Activated CD4-positive, alpha-beta T cell treated with anti-CD3 and anti-CD28 coated beads, Interleukin-10, Interleukin-2, amounts not matched to agents 100 ng/mL and 50 ng/mL, durations not matched to agents 16 hours and 8 hours (primary cell): Measurements from ENCODE around the gene USP30.
A peak's percentile ranks its signal among the peaks of the same experiment; 100 is the strongest.
"Not testable (repeated sequence)": the region's sequence is repeated elsewhere in the genome, so short reads cannot be mapped to it uniquely, and the experiment has no call there.

ENCODE experiments used
- DNase-seq: peaks from one replicate; pipeline ENCODE4 v3.0.0-alpha.2; 2020

USP30 gene, protein sequence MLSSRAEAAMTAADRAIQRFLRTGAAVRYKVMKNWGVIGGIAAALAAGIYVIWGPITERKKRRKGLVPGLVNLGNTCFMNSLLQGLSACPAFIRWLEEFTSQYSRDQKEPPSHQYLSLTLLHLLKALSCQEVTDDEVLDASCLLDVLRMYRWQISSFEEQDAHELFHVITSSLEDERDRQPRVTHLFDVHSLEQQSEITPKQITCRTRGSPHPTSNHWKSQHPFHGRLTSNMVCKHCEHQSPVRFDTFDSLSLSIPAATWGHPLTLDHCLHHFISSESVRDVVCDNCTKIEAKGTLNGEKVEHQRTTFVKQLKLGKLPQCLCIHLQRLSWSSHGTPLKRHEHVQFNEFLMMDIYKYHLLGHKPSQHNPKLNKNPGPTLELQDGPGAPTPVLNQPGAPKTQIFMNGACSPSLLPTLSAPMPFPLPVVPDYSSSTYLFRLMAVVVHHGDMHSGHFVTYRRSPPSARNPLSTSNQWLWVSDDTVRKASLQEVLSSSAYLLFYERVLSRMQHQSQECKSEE

DNA sequence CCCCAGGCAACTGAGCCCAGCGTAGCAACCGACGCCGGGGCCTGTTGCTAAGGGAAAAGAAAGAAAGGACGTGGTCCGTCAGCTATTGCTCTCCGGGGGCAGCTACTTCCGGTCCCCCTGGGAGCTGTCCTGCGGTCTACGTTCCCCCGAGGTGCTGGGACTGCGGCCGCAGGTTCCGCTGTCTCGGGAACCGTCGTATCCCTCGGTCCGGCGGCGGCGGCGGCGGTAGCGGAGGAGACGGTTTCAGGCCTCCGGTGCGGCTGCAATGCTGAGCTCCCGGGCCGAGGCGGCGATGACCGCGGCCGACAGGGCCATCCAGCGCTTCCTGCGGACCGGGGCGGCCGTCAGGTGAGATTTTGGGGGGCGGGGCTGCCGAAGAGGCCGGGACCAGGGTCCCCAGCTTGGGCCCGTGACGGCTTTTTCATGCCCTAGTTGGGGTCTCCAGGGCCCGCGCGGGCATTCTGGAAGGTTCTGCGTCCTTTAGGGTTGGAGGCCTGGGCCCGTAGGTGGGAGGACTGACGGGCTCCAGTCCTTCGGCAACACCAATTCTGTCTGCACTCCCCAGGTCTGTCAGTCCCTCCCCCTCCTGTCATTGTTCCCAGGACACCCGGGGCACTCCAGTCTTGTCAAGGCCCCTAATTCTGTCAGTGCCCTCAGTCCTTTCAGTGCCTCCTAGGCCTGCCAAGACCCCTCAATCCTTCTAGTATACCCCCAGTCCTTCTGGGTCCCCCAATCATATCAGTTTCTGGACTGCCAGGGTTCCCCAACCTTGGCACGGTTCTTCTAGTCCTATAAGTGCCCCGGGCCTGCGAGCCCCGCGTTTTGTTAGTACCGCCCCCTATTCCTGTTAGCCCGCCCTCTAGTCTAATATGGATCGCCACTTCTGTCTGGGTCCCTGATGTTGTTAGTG, at the start of gene USP30:
TSS of gene USP30 (plus strand) at position 163 of the 910 bp plus-strand sequence. CDS start at position 266, 103 bp downstream.
- peak; percentile 85 for DNase-seq

DNA sequence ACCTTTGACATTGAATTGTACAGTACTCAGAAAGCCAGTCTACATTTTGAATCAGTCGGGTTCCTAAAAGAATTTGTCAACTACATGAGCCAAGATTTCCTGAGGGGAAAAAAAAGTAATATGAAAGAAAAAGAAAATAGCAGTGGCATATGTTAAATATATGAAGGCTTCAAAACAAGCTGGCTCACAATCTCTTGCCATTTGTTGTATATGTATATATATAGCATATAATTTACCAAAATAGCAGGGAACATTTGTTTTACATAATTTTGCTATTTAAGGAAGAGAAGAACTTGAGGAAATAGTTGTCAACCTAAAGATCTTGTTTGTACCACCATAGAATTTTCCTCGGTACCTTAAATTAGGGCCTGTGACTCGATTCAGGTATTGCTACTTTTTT, 48.4 kb upstream of the USP30 start:
- DNase-seq = no peak

DNA sequence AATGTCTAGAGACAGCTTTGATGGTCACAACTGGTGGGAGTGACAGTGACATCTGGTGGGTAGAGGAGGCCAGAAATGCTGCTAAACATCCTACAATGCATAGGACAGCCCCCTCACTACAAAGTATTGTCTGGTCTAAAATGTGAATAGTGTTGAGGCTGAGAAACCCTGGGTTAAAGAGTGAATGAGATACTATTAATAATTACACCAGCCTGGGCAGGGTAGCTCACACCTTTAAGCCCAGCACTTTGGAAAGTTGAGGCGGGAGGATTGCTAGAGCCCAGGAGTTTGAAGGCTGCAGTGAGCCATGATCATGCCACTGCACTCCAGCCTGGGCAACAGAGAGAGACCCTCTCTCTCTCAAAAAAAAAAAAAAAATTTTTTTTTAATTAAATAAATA, 42.6 kb upstream of the USP30 start:
- DNase-seq = no peak

DNA sequence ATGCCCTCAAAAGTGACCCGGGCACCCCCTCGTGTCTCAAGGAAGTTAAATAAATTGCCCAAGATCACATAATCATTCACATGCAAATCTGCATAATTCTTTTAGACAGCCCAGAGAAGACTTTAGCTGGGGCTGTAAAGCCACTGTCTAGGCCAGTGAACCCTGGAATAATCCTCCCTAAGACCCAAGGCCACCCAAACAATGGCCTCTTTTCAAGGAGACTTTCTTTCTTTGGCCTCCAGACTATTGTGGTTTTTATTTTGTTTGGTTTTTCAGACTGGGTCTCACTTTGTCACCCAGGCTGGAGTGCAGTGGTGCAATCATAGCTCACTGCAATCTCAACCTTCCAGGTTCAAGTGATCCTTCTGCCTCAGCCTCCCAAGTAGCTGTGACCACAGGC, 42.1 kb upstream of the USP30 start:
- no peak for DNase-seq

DNA sequence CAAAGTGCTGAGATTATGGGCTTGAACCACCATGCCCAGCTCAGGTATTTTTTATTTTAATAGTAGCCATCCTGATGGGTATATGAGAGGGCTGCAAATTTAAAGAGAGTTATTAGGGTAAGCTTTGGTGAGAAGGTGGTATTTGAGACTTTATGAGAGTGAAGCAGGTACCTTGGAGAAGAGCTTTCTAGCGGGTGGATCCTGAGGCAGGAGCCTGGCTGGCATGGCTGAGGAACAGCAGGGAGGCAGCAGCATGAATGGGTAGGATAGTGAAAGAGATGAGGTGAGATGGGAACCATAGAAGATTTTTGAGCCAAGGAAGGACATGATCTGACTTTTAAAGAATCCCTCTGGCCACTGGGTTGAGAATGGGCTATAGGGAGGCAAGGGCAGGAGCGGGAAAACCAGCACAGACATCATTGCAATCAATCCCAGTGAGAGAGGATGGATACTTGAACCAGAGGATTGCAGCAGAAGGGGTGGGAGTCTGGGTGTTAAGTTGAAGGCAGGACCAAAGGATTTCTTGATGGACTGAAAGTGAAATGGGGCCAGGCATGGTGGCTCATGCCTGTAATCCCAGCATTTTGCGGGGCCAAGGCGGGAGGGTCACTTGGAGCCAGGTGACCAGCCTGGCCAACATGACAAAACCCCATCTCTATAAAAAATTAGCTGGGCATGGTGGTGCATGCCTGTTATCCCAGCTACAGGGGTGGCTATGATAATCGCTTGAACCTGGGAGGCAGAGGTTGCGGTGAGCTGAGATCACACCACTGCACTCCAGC, 37.2 kb upstream of the USP30 start:
- no peak for DNase-seq

DNA sequence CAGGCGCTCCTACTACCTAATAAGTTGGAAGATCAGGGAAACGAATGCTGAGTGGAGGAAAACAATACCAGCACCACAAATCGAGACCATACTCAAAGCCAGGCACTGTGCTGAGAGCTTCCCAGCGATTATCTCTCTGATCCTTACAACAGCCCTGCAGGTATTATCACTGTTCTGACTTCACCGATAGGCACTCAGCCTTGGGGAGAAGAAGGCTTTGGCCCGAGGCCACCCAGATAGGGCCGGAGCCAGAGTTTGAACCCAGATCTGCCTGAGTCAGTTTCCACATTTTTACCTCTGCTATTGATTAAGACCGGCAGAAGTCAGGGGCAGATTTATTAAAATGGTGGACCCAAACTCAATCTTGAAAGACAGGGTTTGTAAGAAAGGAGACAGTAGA, 36.4 kb upstream of the USP30 start:
- DNase-seq = no peak

DNA sequence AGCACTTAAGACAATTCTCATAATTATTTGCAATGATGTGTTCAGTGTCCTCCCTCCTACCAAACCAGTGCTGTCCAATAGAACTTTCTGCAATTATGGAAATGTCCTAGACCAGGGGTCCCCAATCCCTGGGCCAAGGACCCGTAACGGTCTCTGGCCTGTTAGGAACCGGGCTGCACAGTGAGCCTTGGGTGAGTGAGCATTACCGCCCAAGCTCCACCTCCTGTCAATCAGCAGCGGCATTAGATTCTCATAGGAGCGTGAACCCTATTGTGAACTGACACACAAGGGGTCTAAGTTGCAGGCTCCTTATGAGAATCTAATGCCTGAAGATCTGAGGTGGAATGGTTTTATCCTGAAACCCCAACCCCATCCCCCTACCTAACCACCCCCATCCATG, 35.4 kb upstream of the USP30 start:
- no peak for DNase-seq

DNA sequence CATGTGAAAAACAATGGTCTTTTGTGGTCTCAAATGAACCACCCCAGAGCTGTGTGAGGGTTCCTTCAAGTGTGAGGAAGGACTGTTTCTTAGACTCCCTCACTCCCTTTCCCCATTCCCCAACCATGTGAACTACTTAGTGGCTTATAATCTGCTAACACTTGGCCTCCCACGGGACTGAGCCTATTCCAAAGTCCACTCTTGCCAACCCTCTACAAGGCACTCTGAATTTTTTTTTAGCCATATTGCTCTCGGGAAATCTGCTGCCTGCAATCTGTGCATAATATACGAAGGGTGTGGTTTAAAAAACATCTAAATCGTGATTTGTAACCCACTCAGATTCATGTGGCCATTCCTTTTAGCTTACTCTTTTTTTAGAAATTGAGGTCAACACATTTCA, 34.1 kb upstream of the USP30 start:
- DNase-seq = no peak

DNA sequence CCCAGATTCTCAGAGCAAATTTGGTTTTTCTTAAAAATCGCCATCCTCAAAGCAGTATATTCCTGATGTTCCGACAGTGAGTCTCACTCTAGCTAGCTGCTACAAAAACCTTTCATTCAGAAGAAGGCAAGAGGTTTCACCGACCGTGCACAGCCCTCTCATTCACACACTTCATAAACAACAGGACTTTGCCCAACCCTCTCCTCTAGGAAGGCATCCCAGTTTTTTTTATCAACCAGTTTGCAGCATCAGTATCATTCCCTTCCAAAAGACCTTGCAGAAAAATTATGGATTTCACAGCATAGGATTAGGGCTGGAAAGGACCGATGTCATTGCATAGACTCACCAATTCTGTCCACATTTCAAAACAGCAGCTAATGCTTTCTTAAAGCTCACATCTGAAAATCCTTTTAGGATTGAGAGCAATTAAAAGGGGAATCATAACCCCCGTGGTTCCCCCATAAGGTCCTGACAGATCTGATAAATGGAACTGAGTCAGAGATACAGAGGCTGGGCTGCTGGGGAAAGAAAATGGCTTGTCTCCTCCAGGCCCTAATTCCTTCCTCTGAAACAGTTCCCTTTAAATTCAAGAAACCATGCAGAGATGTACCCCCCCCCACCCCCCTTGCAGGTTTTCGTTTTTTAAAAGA, 32.1 kb upstream of the USP30 start:
- DNase-seq = no peak

DNA sequence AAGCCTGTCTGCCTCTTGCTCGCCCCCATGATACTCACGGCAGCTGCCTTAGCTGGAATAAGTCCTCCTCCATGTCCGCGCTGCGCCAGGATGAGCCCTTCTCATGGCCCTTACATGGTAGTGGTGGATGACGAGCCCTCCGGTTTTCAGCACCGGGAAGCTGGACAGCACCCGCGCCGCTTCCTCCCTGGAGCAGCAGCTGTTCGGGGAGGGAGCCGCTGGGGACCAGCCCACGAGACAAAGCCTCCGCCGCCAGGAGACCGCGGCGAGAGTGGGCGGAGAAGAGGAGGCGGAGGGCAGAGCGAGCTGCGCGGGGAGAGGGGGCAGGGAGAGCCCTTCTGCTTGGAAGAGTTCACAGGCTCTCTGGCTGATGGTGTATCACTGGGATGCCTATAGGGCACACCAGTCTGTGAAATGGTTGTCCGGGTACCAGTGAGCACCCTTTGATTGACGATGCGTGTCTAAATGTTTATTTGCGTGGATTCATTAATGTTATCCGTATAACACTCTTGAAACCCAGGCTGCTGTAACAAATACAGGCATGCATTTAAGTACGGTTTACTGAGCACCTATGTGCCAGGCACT, 31.5 kb upstream of the USP30 start, which contains the start of gene SVOP:
TSS of gene SVOP (minus strand) at position 273 of the 585 bp plus-strand sequence. CDS start at position 73, 200 bp downstream.
- peak; percentile 23 for DNase-seq

DNA sequence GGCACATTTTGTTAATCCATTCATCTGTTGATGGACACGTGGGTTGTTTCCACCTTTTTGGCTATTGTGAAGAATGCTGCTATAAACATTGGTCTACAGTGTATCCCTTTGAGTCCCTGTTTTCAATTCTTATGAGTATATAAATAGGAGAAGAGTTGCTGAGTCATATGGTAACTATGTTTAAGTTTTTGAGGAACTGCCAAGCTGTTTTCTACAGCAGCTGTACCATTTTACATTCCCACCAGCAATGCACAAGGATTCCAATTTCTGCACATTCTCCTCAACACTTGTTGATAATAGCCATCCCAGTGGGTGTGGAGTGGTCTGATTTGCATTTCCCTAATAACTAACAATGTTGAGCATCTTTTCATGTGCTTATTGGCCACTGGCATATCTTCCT, 24.6 kb upstream of the USP30 start:
- no peak for DNase-seq

DNA sequence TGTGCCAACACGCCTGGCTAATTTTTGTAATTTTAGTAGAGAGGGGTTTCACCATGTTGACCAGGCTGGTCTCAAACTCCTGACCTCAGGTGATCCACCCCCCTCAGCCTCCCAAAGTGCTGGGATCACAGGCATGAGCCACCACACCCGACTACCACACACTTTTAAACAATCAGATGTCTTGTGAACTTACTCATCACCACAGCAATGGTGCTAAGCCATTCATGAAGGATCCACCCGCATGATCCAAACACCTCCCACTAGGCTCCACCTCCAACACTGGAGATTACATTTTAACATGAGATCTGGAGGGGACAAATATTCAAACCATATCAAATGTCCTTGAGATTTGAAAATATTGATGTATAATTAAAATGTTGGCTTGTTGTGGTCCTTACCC, 23.8 kb upstream of the USP30 start:
- not testable (repeated sequence) for DNase-seq

DNA sequence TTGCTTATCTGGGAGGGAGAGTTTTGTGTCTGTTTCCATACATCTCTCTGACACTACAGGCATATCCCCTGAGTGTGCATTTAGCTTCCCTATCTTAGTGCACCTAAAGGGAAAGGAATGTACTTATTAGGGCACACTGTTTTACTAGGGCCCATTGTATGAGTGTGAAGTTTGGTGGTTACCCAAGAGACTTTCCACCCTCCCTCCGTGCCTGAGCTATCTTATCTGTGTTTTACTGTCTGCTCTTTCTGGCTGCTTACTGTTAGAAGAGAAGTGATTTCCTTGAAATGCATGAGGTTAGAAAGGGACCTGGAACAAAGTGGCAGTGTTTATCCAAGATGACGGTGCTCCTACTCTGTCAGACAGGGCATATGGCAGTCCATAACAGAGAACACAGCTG, 23.0 kb upstream of the USP30 start:
- no peak for DNase-seq

DNA sequence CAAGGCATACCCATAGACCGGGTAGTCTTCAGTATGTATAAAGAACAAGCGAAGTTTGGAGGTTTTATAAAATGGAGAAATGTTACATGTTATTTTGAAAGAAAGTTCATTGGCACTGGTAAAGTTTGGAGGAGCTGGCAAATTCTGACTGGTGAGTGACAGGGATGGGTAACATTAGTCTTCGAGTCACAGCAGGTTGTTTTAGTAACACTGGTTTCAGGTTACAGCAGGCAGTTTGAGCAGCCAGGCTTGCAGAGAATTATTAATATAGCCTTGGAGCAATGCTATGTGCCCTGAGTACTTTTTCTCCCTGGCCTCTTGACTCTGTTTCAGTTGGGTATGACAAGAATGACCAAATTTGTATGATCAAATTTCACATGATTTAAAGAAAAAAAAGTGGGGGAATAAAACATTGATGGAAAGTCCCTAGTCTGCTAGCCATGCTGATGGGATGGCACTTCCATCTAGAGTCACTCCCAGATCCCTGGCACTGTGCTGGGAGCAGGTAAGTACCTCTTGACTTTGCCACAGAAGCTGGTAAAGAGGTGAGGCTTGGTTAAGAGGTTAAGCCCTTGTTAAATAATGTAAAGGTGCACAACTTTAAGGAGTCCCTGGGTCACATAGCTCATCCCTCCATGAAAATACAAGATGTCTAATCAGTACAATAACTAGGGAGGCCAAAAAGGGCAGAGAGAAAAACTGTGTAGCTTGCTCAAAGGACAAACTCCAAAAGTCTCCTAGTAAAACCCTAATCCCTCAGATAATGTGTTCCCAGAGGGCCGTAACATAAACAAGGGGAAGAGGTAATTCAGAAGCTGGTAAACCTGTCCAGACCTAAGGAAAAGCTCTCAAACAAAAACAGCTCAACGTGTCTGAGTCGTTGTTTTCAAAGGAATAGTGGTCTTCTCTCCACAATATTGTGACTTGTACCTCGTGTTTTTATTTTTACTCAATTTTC, 18.9 kb upstream of the USP30 start:
- DNase-seq = no peak

DNA sequence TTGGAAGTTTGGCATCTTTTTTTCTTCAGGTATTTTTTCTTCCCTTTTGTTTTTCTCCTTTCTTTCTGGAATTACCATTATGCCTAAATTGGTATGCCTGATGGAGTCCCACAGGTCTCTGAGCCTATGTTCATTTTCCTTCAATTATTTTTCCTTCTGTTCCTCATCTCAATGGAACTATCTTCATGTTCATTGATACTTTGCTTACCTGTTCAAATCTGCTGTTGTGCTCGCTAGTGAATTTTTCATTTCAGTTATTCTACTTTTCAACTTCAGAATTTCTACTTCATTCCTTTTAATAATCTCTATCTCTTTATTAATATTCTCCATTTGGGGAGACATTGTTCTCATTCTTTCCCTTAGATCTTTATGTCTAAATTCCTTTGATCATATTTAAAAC, 15.4 kb upstream of the USP30 start:
- DNase-seq = no peak

DNA sequence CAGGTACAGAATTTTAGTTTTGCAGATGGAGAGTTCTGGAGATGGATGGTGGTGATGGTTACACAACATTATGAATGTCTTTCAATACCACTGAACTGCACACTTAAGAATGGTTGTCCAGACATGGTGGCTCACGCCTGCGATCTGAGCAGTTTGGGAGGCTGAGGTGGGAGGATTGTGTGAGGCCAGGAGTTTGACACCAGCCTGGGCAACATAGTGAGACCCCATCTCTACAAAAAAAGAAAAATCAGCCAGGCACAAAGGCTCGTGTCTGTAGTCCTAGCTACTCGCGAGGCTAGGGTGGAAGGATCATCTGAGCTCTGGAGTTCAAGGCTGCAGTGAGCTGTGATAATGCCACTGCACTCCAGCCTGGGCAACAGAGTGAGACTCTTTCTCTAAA, 8.1 kb upstream of the USP30 start:
- no peak for DNase-seq

DNA sequence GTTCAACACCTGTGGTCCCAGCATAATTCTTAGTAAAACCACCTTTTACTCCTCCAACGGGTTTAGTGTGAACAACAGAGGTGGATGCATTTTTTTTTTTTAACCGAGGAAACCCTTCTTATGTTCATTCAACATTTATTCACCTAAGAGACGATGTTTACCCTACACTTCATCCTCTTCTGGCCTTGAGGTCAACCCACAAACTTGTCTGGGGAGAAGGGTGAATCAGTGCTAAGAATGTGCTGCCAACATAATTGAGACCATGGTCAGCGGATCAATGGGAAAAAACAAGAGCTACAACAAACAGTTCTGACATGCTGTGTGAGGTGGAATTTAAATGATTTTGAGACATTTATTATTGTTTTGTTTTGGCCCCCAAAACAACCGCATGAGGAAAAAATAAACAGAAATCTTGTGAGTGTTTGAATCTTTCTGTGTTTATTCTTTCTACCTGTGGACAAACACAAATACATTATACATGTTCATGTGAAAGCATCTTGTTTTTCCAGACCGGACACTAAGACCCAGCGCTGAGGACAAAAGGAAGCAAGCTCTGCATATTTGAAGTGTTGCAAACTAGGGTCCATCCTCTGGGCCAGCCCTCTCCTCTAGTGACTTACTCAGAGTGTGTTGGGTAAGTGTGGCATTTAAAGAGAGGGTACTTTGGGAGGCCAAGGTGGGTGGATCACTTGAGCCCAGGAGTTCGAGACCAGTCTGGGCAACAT, 5.1 kb upstream of the USP30 start:
- DNase-seq = no peak

DNA sequence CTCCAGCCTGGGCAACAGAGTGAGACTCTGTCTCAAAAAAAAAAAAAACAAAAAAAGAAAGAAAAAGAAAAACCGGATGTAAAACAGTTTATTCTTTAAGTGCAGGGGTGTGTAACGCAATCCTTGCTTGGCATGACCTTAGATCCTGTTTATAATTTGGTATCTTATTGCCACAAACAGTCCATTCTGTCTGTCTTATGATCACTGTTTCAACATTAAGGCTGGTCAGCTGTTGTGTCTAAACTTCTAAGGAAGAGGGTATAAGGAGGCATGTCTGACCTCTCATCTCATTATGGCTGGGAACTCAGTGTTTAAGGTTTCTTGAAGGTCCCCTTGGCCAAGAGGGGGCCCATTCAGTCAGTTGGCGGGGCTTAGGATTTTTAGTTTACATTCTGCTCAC, 3.7 kb upstream of the USP30 start:
- DNase-seq = not testable (repeated sequence)

DNA sequence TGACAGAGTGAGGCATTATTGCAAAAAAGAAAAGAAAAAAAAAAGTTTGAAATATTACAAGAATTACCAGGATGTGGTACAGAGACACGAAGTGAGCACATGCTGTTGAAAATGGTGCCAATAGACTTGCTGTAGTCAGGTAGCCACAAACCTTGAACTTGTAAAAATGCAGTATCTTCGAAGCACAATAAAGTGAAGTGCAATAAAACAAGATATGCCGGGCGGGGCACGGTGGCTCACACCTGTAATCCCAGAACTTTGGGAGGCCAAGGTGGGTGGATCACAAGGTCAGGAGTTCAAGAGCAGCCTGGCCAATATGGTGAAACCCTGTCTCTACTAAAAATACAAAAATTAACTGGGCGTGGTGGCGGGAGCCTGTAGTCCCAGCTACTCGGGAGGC, 2.6 kb upstream of the USP30 start:
- not testable (repeated sequence) for DNase-seq

DNA sequence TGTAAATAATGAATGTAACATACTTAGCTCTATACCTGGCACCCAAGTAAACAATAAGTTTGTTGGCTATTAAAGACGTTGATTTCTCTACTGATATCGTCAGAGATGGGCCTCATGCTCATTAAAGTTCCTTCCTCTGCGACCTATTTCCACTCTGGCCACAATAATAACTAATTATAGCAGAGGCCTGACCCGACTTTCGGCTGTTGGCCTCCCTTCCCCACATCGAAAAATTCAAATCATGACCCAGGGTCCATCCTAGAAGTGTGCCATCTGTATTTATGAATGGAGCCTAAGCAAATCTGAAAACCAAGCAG, 321 bp upstream of the USP30 start:
- no peak for DNase-seq
